Panc1 (cell line): Measurements from ENCODE around the gene ADAM23. TPM values are rescaled to one million over a fixed set of nuclear protein-coding genes. Genes with fewer than 3 reads are reported as not detected.
"Not testable (repeated sequence)": the region's sequence is repeated elsewhere in the genome, so short reads cannot be mapped to it uniquely, and the experiment has no call there.

Experiments
- ATAC-seq: fragments of 200-7000 bp; cut with Tn5 transposase; 2 replicates; pipeline ENCODE4 v1.9.1; 2020; ENCODE audit warnings: mild to moderate bottlenecking, moderate library complexity
- BruUV-seq: library from RNA; stranded (reverse); fragments of 400-500 nt; replicated peaks from 2 replicates; lab custom pipeline; 2021; lab: Mats Ljungman, UMichigan
- CTCF ChIA-PET: fragments of 300-600 bp; sonication (Branson Sonifier 250); formaldehyde crosslinking; loops from one replicate; lab custom pipeline; 2022; ENCODE audit warnings: antibody characterized with exemption; lab: Charles Lee
- POLR2A ChIA-PET: fragments of 300-600 bp; sonication (Branson Sonifier 250); formaldehyde crosslinking; loops from one replicate; lab custom pipeline; 2022; ENCODE audit warnings: antibody characterized with exemption; lab: Charles Lee
- DNase-seq: peaks from one replicate; pipeline ENCODE4 v3.0.0-alpha.2; 2010; ENCODE audit warnings: low read depth, low spot score
- H3K27ac ChIP-seq: 2 replicates; pipeline ENCODE4 v1.5.1; 2011; ENCODE audit warnings: mild to moderate bottlenecking, low read length, inconsistent platforms
- H3K27me3 ChIP-seq: fragments of 200-500 bp; sonication (Bioruptor generic); 2 replicates; pipeline ENCODE4 v1.6.0; 2014; ENCODE audit warnings: low read length, inconsistent platforms; ENCODE audit not compliant: control insufficient read depth, insufficient read depth
- H3K36me3 ChIP-seq: fragments of 200-500 bp; sonication (Bioruptor generic); 2 replicates; pipeline ENCODE4 v1.5.1; 2014; ENCODE audit warnings: inconsistent platforms, mild to moderate bottlenecking, low read length, moderate library complexity; ENCODE audit not compliant: control insufficient read depth, insufficient read depth
- H3K4me1 ChIP-seq: 2 replicates; pipeline ENCODE4 v1.5.1; 2011; ENCODE audit warnings: inconsistent platforms, mild to moderate bottlenecking, low read length, moderate library complexity; ENCODE audit not compliant: control insufficient read depth, insufficient read depth
- H3K4me3 ChIP-seq, 2 experiments: 2 replicates each; pipeline ENCODE4 v1.5.1; 2011 to 2012; ENCODE audit warnings: low read depth in 2 of 2, low read length in 2 of 2, mild to moderate bottlenecking in 2 of 2, inconsistent platforms in 1 of 2, moderate library complexity in 1 of 2
- H3K9me3 ChIP-seq: fragments of 200-500 bp; sonication (Bioruptor generic); 2 replicates; pipeline ENCODE4 v1.5.1; 2014; ENCODE audit warnings: low read depth, mild to moderate bottlenecking, inconsistent platforms, low read length, moderate library complexity; ENCODE audit not compliant: control insufficient read depth, insufficient read depth
- CTCF ChIP-seq: fragments of 450-650 bp; IDR thresholded peaks from 2 replicates; pipeline ENCODE4 v1.5.1; 2017; ENCODE audit warnings: mild to moderate bottlenecking
- POLR2AphosphoS5 ChIP-seq: IDR thresholded peaks from 2 replicates; pipeline ENCODE4 v1.6.1; 2012; ENCODE audit warnings: mild to moderate bottlenecking, low read depth, low read length, moderate library complexity
- REST ChIP-seq, 2 experiments: IDR thresholded peaks; 2 replicates each; pipeline ENCODE4 v1.6.1; 2011 to 2012; ENCODE audit warnings: low read depth in 2 of 2, control low read depth in 1 of 2, low read length in 1 of 2, mild to moderate bottlenecking in 1 of 2, moderate library complexity in 1 of 2; ENCODE audit not compliant: insufficient read depth in 1 of 2
- SIN3A ChIP-seq: IDR thresholded peaks from 2 replicates; pipeline ENCODE4 v1.6.1; 2012; ENCODE audit warnings: low read depth, mild to moderate bottlenecking, low read length, moderate library complexity, borderline replicate concordance; ENCODE audit not compliant: insufficient read depth
- TCF7L2 ChIP-seq: IDR thresholded peaks from 2 replicates; pipeline ENCODE4 v1.6.1; 2011; ENCODE audit warnings: mild to moderate bottlenecking, low read depth, low read length, inconsistent platforms
- in situ Hi-C: cut with HindIII; loops from 2 replicates; pipeline ENCODE4 v1.10.0; 2016; ENCODE audit warnings: low sequenced_read_pairs, low pct_unique_long_range_greater_than_20kb
- intact Hi-C: fragments of 100-400 bp; cut with micrococcal nuclease; formaldehyde crosslinking; loops from one replicate; pipeline ENCODE4 v1.10.0; 2022; ENCODE audit not compliant: unreplicated experiment
- total RNA-seq: library from RNA; stranded (reverse); gene quantifications from one replicate; pipeline ENCODE4 v1.2.1, GENCODE V29; 2021; ENCODE audit not compliant: unreplicated experiment

The ADAM23 gene
- total RNA-seq, 1 experiment from 2014 or later: 0.18 TPM

DNA sequence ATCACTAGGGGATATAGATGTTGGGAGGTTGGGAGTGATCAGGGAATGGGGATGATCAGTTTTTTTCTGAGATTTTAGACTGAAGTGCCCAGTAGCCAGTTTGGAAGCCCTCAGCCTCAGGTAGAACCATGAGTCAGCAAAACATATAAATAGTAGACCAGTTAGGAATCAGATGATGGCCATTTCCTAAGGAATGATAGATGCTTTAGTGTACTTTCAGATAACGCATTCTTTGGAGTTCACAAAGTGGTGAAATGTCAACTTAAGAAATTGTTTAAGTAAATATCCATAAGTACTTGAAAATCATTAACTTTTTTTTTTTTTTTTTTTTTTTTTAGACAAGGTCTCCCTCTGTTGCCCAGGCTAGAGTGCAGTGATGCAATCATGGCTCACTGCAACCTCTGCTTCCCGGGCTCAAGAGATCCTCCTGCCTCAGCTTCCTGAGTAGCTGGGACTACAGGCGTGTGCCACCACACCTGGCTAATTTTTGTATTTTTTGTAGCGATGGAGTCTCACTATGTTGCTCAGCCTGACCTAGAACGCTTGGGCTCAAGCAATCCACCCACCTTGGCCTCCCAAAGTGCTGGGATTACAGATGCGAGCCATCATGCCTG lies 40.3 kb upstream of the ADAM23 start:
- H3K4me1 ChIP-seq, H3K4me3 ChIP-seq, H3K36me3 ChIP-seq, BruUV-seq, H3K9me3 ChIP-seq, H3K27ac ChIP-seq, DNase-seq, ATAC-seq, CTCF ChIA-PET, POLR2A ChIA-PET, H3K27me3 ChIP-seq, intact Hi-C loops, in situ Hi-C loops: not testable (repeated sequence)

GRCh38 chr2:206408323-206409320 lies 34.7 kb upstream of the ADAM23 start:
- no peaks in the 10 kb centered on the region for H3K4me1 ChIP-seq
- no peaks in the 10 kb centered on the region for H3K9me3 ChIP-seq
- BruUV-seq: no TSS peak
- ChIA-PET POLR2A (no interaction called here), CTCF (no interaction called here)
- no peaks in the 10 kb centered on the region for H3K36me3 ChIP-seq
- ATAC-seq: no peak
- DNase-seq: no peak
- intact Hi-C loops (no loop called here), in situ Hi-C loops (no loop called here)
- H3K27ac ChIP-seq: no peak overlapping the region
- no peak overlapping the region for H3K4me3 ChIP-seq
- no peaks in the 10 kb centered on the region for H3K27me3 ChIP-seq
- TF ChIP-seq REST (IDR thresholded peaks at IDR 0.05; ENCODE audit: insufficient read depth in 1 of 2, low read depth in 2 of 2, low read length in 1 of 2) (no peak), POLR2AphosphoS5 (no peak), TCF7L2 (no peak), CTCF (no peak), SIN3A (no peak)

DNA sequence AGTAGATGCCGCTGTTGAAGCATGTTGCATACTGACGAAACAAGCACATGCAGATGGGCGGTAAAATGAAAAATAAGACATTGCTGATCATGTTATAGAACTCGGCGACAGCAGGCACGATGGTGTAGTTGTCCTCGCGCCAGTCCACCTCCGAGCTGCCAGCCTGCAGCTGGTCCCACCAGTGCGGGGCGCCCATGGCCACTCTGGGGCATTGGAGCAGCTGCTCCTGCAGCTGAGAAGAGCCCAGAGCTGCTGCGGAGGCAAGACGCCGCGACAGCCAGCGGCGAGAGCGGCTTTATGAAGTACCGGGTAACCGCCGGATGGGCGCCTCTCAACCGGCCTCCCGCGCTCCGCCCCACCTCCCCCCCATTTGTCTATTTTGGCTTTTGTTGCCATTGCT lies 32.6 kb upstream of the ADAM23 start:
- intact Hi-C loops (no loop called here), in situ Hi-C loops (no loop called here)
- Histone ChIP-seq H3K27me3 (no peaks in the 10 kb centered on the region), H3K4me1 (no peaks in the 10 kb centered on the region), H3K27ac (no peak overlapping the region), H3K9me3 (no peaks in the 10 kb centered on the region), H3K36me3 (no peaks in the 10 kb centered on the region), H3K4me3 (no peak overlapping the region)
- BruUV-seq: no TSS peak
- ATAC-seq (no peak), DNase-seq (no peak)
- POLR2A ChIA-PET: no interaction called here
- TF ChIP-seq SIN3A: no peak
- TF ChIP-seq POLR2AphosphoS5: no peak
- no peak for TF ChIP-seq REST (IDR thresholded peaks at IDR 0.05; ENCODE audit: insufficient read depth in 1 of 2, low read depth in 2 of 2, low read length in 1 of 2)
- no peak for TF ChIP-seq TCF7L2
- TF ChIP-seq CTCF: no peak
- CTCF ChIA-PET: no interaction called here
